K562 (cell line): ENCODE data around the gene GLRX5. TPM values are rescaled to one million over a fixed set of nuclear protein-coding genes. Genes with fewer than 3 reads are reported as not detected.

ENCODE experiments used
- ATAC-seq: fragments of 200-7000 bp; cut with Tn5 transposase; 3 replicates; pipeline ENCODE4 v1.9.1; 2020; ENCODE audit warnings: moderate library complexity
- BruUV-seq: library from RNA; stranded (reverse); fragments of 400-500 nt; replicated peaks from 2 replicates; lab custom pipeline; 2021; lab: Mats Ljungman, UMichigan
- CTCF ChIA-PET: fragments of 300-600 bp; formaldehyde crosslinking; extraction: SDS; loops from one replicate; lab custom pipeline; 2021; ENCODE audit warnings: low intra/inter-chr PET ratio; lab: Yijun Ruan, JAX
- POLR2A ChIA-PET: fragments of 300-600, 350-650 bp; sonication (Branson Sonifier 250); formaldehyde crosslinking; extraction: SDS; loops from one replicate; lab custom pipeline; 2021; ENCODE audit warnings: antibody characterized with exemption, inconsistent platforms; lab: Yijun Ruan, JAX
- DNase-seq, 4 experiments: peaks; one replicate each; pipeline versions ENCODE4 v3.0.0 to v3.0.0-alpha.2; 2011 to 2018; ENCODE audit warnings: low spot score in 3 of 4, mixed read lengths in 3 of 4; ENCODE audit errors: extremely low read depth in 1 of 4
- FAIRE-seq: peaks from 2 replicates; lab custom pipeline; 2011; peaks lifted over from hg19 to GRCh38; lab: Jason Lieb, UNC
- H2AFZ ChIP-seq: 2 replicates; pipeline ENCODE4 v1.6.0; 2011; ENCODE audit warnings: low read depth, low read length, control low read depth, inconsistent platforms
- H3K27ac ChIP-seq: fragments of 200-600 bp; 3 replicates; pipeline ENCODE4 v1.8.0; 2011; ENCODE audit warnings: low read depth, mild to moderate bottlenecking, control low read depth, inconsistent platforms, low read length, moderate library complexity, mixed read lengths; ENCODE audit errors: extremely low read depth
- H3K27me3 ChIP-seq, 2 experiments: fragments of 300-600 bp in 1 of 2; 2 replicates in 1 of 2; 3 replicates in 1 of 2; pipeline versions ENCODE4 v1.6.0 to v1.8.0; 2011; ENCODE audit warnings: inconsistent platforms in 2 of 2, low read length in 2 of 2, mild to moderate bottlenecking in 1 of 2, mixed read lengths in 1 of 2, moderate library complexity in 1 of 2; ENCODE audit not compliant: control insufficient read depth in 2 of 2, insufficient read depth in 2 of 2
- H3K36me3 ChIP-seq: fragments of 300-600 bp; 3 replicates; pipeline ENCODE4 v1.8.0; 2011; ENCODE audit warnings: mild to moderate bottlenecking, low read length, inconsistent platforms; ENCODE audit not compliant: control insufficient read depth, insufficient read depth
- H3K4me1 ChIP-seq, 2 experiments: fragments of 200-600 bp in 1 of 2; replicated peaks in 1 of 2; 2 replicates in 1 of 2; 3 replicates in 1 of 2; pipeline versions ENCODE4 v1.5.1 to v1.8.0; 2011; ENCODE audit warnings: inconsistent platforms in 2 of 2, low read length in 2 of 2, mild to moderate bottlenecking in 1 of 2, mixed read lengths in 1 of 2, moderate library complexity in 1 of 2; ENCODE audit not compliant: control insufficient read depth in 2 of 2, insufficient read depth in 2 of 2
- H3K4me2 ChIP-seq: 2 replicates; pipeline ENCODE4 v1.6.1; 2011; ENCODE audit warnings: low read length, control low read depth, inconsistent platforms, mixed read lengths; ENCODE audit not compliant: insufficient read depth
- H3K4me3 ChIP-seq: fragments of 200-600 bp; sonication (generic), shearing (Covaris generic); 2 replicates; pipeline ENCODE4 v1.5.1; 2016; ENCODE audit warnings: control low read depth, inconsistent platforms
- H3K79me2 ChIP-seq: fragments of 200-600 bp; 3 replicates; pipeline ENCODE4 v1.8.0; 2011; ENCODE audit warnings: low read length, inconsistent platforms; ENCODE audit not compliant: control insufficient read depth, insufficient read depth
- H3K9ac ChIP-seq, 2 experiments: 2 replicates each; pipeline versions ENCODE4 v1.6.0 to v1.6.1; 2011; ENCODE audit warnings: low read depth in 2 of 2, low read length in 2 of 2, control low read depth in 1 of 2, inconsistent platforms in 1 of 2, mild to moderate bottlenecking in 1 of 2, mixed read lengths in 1 of 2; ENCODE audit not compliant: insufficient read depth in 1 of 2
- H3K9me1 ChIP-seq: one replicate; pipeline ENCODE4 v1.6.0; 2011; ENCODE audit warnings: inconsistent platforms, mild to moderate bottlenecking, low read length, moderate library complexity; ENCODE audit not compliant: control insufficient read depth, insufficient read depth
- H3K9me3 ChIP-seq: replicated peaks from 2 replicates; pipeline ENCODE4 v1.5.1; 2011; ENCODE audit warnings: low read depth, low read length, inconsistent platforms; ENCODE audit not compliant: control insufficient read depth, insufficient read depth
- H4K20me1 ChIP-seq: replicated peaks from 2 replicates; pipeline ENCODE4 v1.6.1; 2011; ENCODE audit warnings: low read length, inconsistent platforms, mixed read lengths; ENCODE audit not compliant: control insufficient read depth, insufficient read depth
- C11orf30 ChIP-seq: fragments of 450-650 bp; IDR thresholded peaks from 2 replicates; pipeline ENCODE4 v1.6.1; 2016; ENCODE audit warnings: low read depth, mild to moderate bottlenecking
- CEBPZ ChIP-seq: fragments of 150-350 bp; IDR thresholded peaks from 2 replicates; pipeline ENCODE4 v1.6.1; 2014; ENCODE audit warnings: low read depth, mild to moderate bottlenecking, low read length, borderline replicate concordance
- DNMT1 ChIP-seq: fragments of 450-650 bp; IDR thresholded peaks from 2 replicates; pipeline ENCODE4 v1.6.1; 2016; ENCODE audit warnings: antibody characterized with exemption, mild to moderate bottlenecking
- REST ChIP-seq, 2 experiments: fragments of 450-650 bp; formaldehyde crosslinking in 1 of 2; IDR thresholded peaks; 2 replicates each; pipeline versions ENCODE4 v1.4.0 to v1.6.1; 2014 to 2020; ENCODE audit warnings: mild to moderate bottlenecking in 2 of 2, borderline replicate concordance in 1 of 2, low read depth in 1 of 2
- YY1 ChIP-seq, 3 experiments: IDR thresholded peaks; 2 replicates each; pipeline ENCODE4 v1.6.1; 2011; ENCODE audit warnings: low read length in 2 of 3, mild to moderate bottlenecking in 2 of 3, moderate library complexity in 2 of 3, borderline replicate concordance in 1 of 3, control low read depth in 1 of 3, low read depth in 1 of 3; ENCODE audit not compliant: insufficient read depth in 3 of 3, insufficient replicate concordance in 2 of 3, control insufficient read depth in 1 of 3, insufficient read length in 1 of 3; ENCODE audit errors: extremely low read depth in 1 of 3
- ZNF316 ChIP-seq: fragments of 450-650 bp; IDR thresholded peaks from 2 replicates; pipeline ENCODE4 v1.6.1; 2016
- WGBS: fragments of 100-300 bp; shearing (Covaris generic); methylation state at CpG from one replicate; pipeline ENCODE4 v1.1.6; 2016; ENCODE audit warnings: low coverage, mixed read lengths; ENCODE audit not compliant: insufficient coverage; ENCODE audit errors: missing lambda C conversion rate; 5-methylcytosine and 5-hydroxymethylcytosine counted together
- in situ Hi-C: fragments of 300-500 bp; cut with MboI; formaldehyde crosslinking; loops from 4 replicates; pipeline ENCODE4 v1.15.0; 2018; ENCODE audit warnings: inconsistent platforms, mixed read lengths
- intact Hi-C: fragments of 100-400 bp; cut with micrococcal nuclease; formaldehyde crosslinking; loops from 2 replicates; pipeline ENCODE4 v1.14.2; 2022
- polyA plus RNA-seq, 8 experiments: library from polyadenylated mRNA; depleted of rRNA in 4 of 8; stranded (reverse) in 5 of 8; unstranded in 3 of 8; fragments of >200 nt; fragmentation: Nextera tagmentation in 2 of 8; fragmentation: Illumina TruSeq in 1 of 8; extraction: Ambion mirVana in 2 of 8; extraction: Trizol in 1 of 8; gene quantifications; 2 replicates each; pipeline versions ENCODE4 v1.2.1 to v1.2.3, GENCODE V29; 2011 to 2014; ENCODE audit warnings: inconsistent platforms in 1 of 8, missing spikeins in 1 of 8
- total RNA-seq, 7 experiments: library from RNA; depleted of rRNA in 6 of 7; stranded (reverse); fragments of >200 nt in 6 of 7; fragmentation: Illumina TruSeq in 2 of 7; extraction: Trizol in 2 of 7; gene quantifications; 2 replicates each; pipeline versions ENCODE4 v1.2.1 to v1.2.3, GENCODE V29; 2011 to 2021; ENCODE audit warnings: low replicate concordance in 1 of 7

GLRX5 gene
- total and polyA plus RNA-seq, 9 of the 15 experiments (the other 6 are each of a cell fraction or from before 2014, with no cell fraction given), result 16.7 to 96.8 (median 66.8) TPM

- ATAC-seq, result no peak
- no peak overlapping the region for H3K4me2 ChIP-seq
These were observed 24.4 kb downstream of the GLRX5 start for GRCh38 chr14:95559203-95559602.

More at GRCh38 chr14:95559203-95559602, 24.4 kb downstream of the GLRX5 start:
- POLR2A ChIA-PET, result interaction anchor here (0.6 to 1.1 kb wide), 3 partner anchors 54 to 981 kb away, joined by 3 read pairs; no protein-coding TSS in a partner anchor
- BruUV-seq, result no TSS peak
- H4K20me1 ChIP-seq, result no peaks in the 10 kb centered on the region
- H2AFZ ChIP-seq, result no peak overlapping the region
- no peaks in the 10 kb centered on the region for H3K36me3 ChIP-seq
- no peaks in the 10 kb centered on the region for H3K9me3 ChIP-seq
- TF ChIP-seq CEBPZ (no peak), YY1 (IDR thresholded peaks at IDR 0.05; ENCODE audit: borderline replicate concordance in 1 of 3, control insufficient read depth in 1 of 3, extremely low read depth in 1 of 3, insufficient read depth in 3 of 3, insufficient read length in 1 of 3, insufficient replicate concordance in 2 of 3, low read depth in 1 of 3, low read length in 2 of 3) (no peak), DNMT1 (no peak), ZNF316 (peak; percentile 49; the same call in 1 of the 2 replicates), REST (IDR thresholded peaks at IDR 0.05; ENCODE audit: borderline replicate concordance) (peak; percentile 7; the same call in 1 of the 2 replicates), REST (CRISPR knock-in tag; IDR thresholded peaks at IDR 0.05; ENCODE audit: low read depth) (no peak), C11orf30 (peak; percentile 35; the same call in 1 of the 2 replicates)
- H3K79me2 ChIP-seq, result no peaks in the 10 kb centered on the region
- CTCF ChIA-PET, result no interaction called here
- intact Hi-C loops, result no loop called here
- H3K27ac ChIP-seq, result no peak overlapping the region
- 19% methylated on average over 6 of the region's 6 CpGs for WGBS
- no peak overlapping the region for H3K4me3 ChIP-seq
- H3K9ac ChIP-seq, result no peak overlapping the region
- H3K9me1 ChIP-seq, result no peaks in the 10 kb centered on the region
- FAIRE-seq (no peak), DNase-seq (no peak)
- 0 out of 5 replicates have a peak, but pooled peaks cover 0 to 12% of the 10 kb centered on the region in 2 experiments for H3K27me3 ChIP-seq
- in situ Hi-C loops, result loop anchor here (25.0 kb wide), 2 partner anchors 703 to 853 kb away; partner anchors contain the start of gene BDKRB1
- no peaks in the 10 kb centered on the region; a peak in 1 of 5 replicates for H3K4me1 ChIP-seq
